Left ventricle myocardium superior (tissue), 1 donor: Measurements from ENCODE around the gene RORC. TPM values are rescaled to one million over a fixed set of nuclear protein-coding genes. Genes with fewer than 3 reads are reported as not detected.
"Not testable (repeated sequence)": the region's sequence is repeated elsewhere in the genome, so short reads cannot be mapped to it uniquely, and the experiment has no call there.

Experiments used
- ATAC-seq: fragments of 200-7000 bp; cut with Tn5 transposase; one replicate; pipeline ENCODE4 v1.9.1; 2020; ENCODE audit warnings: mild to moderate bottlenecking, moderate library complexity
- DNase-seq: peaks from one replicate; pipeline ENCODE4 v3.0.0-alpha.2; 2020
- intact Hi-C: fragments of 100-400 bp; cut with micrococcal nuclease; formaldehyde crosslinking; loops from one replicate; pipeline ENCODE4 v1.11.0; 2022
- long read RNA-seq: library from polyadenylated mRNA; unstranded; transcript quantifications from one replicate; pipeline ENCODE4 v2.0.0, GENCODE V29; 2021
- total RNA-seq: library from RNA; stranded (reverse); fragmentation: NEBNext Ultra II Directional; extraction: Animal tissue kit (Norgen Biotek cat#: 25700); gene quantifications from one replicate; pipeline ENCODE4 v1.2.1, GENCODE V29; 2021
- donor health status: DM: no; HTN: yes; CAD: no; lungs with severe emphysema.

The RORC gene
- total RNA-seq = 13.0 TPM
- long read RNA-seq, transcript RORC-201 (11 exons, 2,180 nt) = major isoform, 14 of 23 reads
- long read RNA-seq, partial matches to known transcripts = 5 of 23 reads
- long read RNA-seq, other reads (novel, unspliced or antisense) = 3 of 23 reads

GRCh38 chr1:151831605-151832004 is at the start of gene RORC:
TSS of gene RORC (minus strand) at chr1:151831802. CDS start at chr1:151831764, 38 bp downstream.
- intact Hi-C loops = loop anchor here (10.0 kb wide), 1 partner anchor 237 kb away; no protein-coding TSS in a partner anchor
- DNase-seq (peak; percentile 75), ATAC-seq (peak; percentile 90)

GRCh38 chr1:151875419-151876097 is 44.0 kb upstream of the RORC start:
- no peak for ATAC-seq
- no peak for DNase-seq
- intact Hi-C loops = no loop called here

- DNase-seq, ATAC-seq, intact Hi-C loops: not testable (repeated sequence)
Measured at GRCh38 chr1:151872776-151873175, 41.2 kb upstream of the RORC start.

- DNase-seq = no peak
- intact Hi-C loops = no loop called here
- peak; percentile 17 for ATAC-seq
Measured at GRCh38 chr1:151871284-151872030, 39.9 kb upstream of the RORC start.

GRCh38 chr1:151868486-151868885 is 36.9 kb upstream of the RORC start:
- DNase-seq (no peak), ATAC-seq (no peak)
- intact Hi-C loops = no loop called here

GRCh38 chr1:151867765-151868411 is 36.3 kb upstream of the RORC start:
- intact Hi-C loops = no loop called here
- ATAC-seq (no peak), DNase-seq (no peak)

- DNase-seq (no peak), ATAC-seq (no peak)
- intact Hi-C loops = no loop called here
Measured at GRCh38 chr1:151867321-151867720, 35.7 kb upstream of the RORC start.

GRCh38 chr1:151864411-151864810 is 32.8 kb upstream of the RORC start:
- ATAC-seq = peak; percentile 63
- no peak for DNase-seq
- intact Hi-C loops = no loop called here

GRCh38 chr1:151862604-151863003 is 31.0 kb upstream of the RORC start:
- DNase-seq (no peak), ATAC-seq (no peak)
- intact Hi-C loops = no loop called here

- no peak for ATAC-seq
- intact Hi-C loops = no loop called here
- DNase-seq = no peak
Measured at GRCh38 chr1:151860504-151861187, 29.0 kb upstream of the RORC start.

GRCh38 chr1:151859891-151860293 is 28.3 kb upstream of the RORC start:
- intact Hi-C loops = no loop called here
- no peak for ATAC-seq
- DNase-seq = no peak

GRCh38 chr1:151858886-151859665 is 27.5 kb upstream of the RORC start:
- intact Hi-C loops = no loop called here
- DNase-seq (no peak), ATAC-seq (no peak)

GRCh38 chr1:151858030-151858746 is 26.6 kb upstream of the RORC start:
- intact Hi-C loops = no loop called here
- no peak for DNase-seq

GRCh38 chr1:151855933-151856332 is 24.3 kb upstream of the RORC start:
- intact Hi-C loops = no loop called here
- ATAC-seq (no peak), DNase-seq (no peak)

More at GRCh38 chr1:151858030-151858746, 26.6 kb upstream of the RORC start:
- ATAC-seq = no peak

GRCh38 chr1:151855516-151855915 is 23.9 kb upstream of the RORC start:
- ATAC-seq (peak; percentile 69), DNase-seq (peak; percentile 43)
- intact Hi-C loops = not testable (repeated sequence)

- DNase-seq (no peak), ATAC-seq (no peak)
- intact Hi-C loops = no loop called here
Measured at GRCh38 chr1:151854658-151855057, 23.1 kb upstream of the RORC start.

- ATAC-seq = no peak
- no peak for DNase-seq
- intact Hi-C loops = no loop called here
Measured at GRCh38 chr1:151853411-151853943, 21.9 kb upstream of the RORC start, which contains the start of gene THEM5. TSS of gene THEM5 (minus strand) at chr1:151853712. CDS start at chr1:151853565, 147 bp downstream.

- ATAC-seq (no peak), DNase-seq (no peak)
- intact Hi-C loops = no loop called here
Measured at GRCh38 chr1:151852733-151853132, 21.1 kb upstream of the RORC start.
